Osteoblast (primary cell): Measurements from ENCODE around the gene EHHADH. TPM values are rescaled to one million over a fixed set of nuclear protein-coding genes. Genes with fewer than 3 reads are reported as not detected.
"Not testable (repeated sequence)": the region's sequence is repeated elsewhere in the genome, so short reads cannot be mapped to it uniquely, and the experiment has no call there.

Experiments used
- DNase-seq: peaks from one replicate; pipeline ENCODE4 v3.0.0; 2011; ENCODE audit warnings: low spot score, mixed read lengths; ENCODE audit not compliant: insufficient read length; ENCODE audit errors: missing footprints
- H2AFZ ChIP-seq: 2 replicates; pipeline ENCODE4 v1.6.0; 2011; ENCODE audit warnings: mild to moderate bottlenecking, low read length
- H3K27ac ChIP-seq: 2 replicates; pipeline ENCODE4 v1.5.1; 2011; ENCODE audit warnings: mild to moderate bottlenecking, low read depth, low read length, moderate library complexity
- H3K27me3 ChIP-seq: 2 replicates; pipeline ENCODE4 v1.6.0; 2012; ENCODE audit warnings: mild to moderate bottlenecking, control low read depth, inconsistent platforms, low read length, moderate library complexity; ENCODE audit not compliant: insufficient read depth
- H3K36me3 ChIP-seq: 2 replicates; pipeline ENCODE4 v1.5.1; 2011; ENCODE audit warnings: mild to moderate bottlenecking, low read length, control low read depth, moderate library complexity; ENCODE audit not compliant: insufficient read depth
- H3K4me1 ChIP-seq: 2 replicates; pipeline ENCODE4 v1.5.1; 2011; ENCODE audit warnings: mild to moderate bottlenecking, low read length, control low read depth, moderate library complexity; ENCODE audit not compliant: insufficient read depth
- H3K4me2 ChIP-seq: 2 replicates; pipeline ENCODE4 v1.6.0; 2011; ENCODE audit warnings: mild to moderate bottlenecking, low read length; ENCODE audit not compliant: insufficient read depth
- H3K4me3 ChIP-seq: fragments of 200-600 bp; sonication (generic); 3 replicates; pipeline ENCODE4 v1.5.1; 2012; ENCODE audit warnings: mild to moderate bottlenecking, low read length, inconsistent platforms; ENCODE audit not compliant: insufficient read depth
- H3K79me2 ChIP-seq: 2 replicates; pipeline ENCODE4 v1.6.0; 2012; ENCODE audit warnings: mild to moderate bottlenecking, low read length, control low read depth, inconsistent platforms; ENCODE audit not compliant: insufficient read depth
- H3K9me3 ChIP-seq: 2 replicates; pipeline ENCODE4 v1.5.1; 2011; ENCODE audit warnings: low read depth, low read length, control low read depth
- H4K20me1 ChIP-seq: 2 replicates; pipeline ENCODE4 v1.6.0; 2012; ENCODE audit warnings: mild to moderate bottlenecking, low read length, control low read depth; ENCODE audit not compliant: insufficient read depth
- CTCF ChIP-seq: IDR thresholded peaks from 2 replicates; pipeline ENCODE4 v1.5.1; 2011; ENCODE audit warnings: mild to moderate bottlenecking, low read depth, low read length, moderate library complexity; ENCODE audit errors: extremely low read depth
- total RNA-seq: library from RNA; depleted of rRNA; stranded (reverse); fragments of >200 nt; gene quantifications from 2 replicates; pipeline ENCODE4 v1.2.3, GENCODE V29; 2012

The EHHADH gene
- total RNA-seq, 1 donor = 4.0 TPM

- Histone ChIP-seq H2AFZ (no peak overlapping the region), H3K4me2 (no peak overlapping the region), H4K20me1 (no peaks in the 10 kb centered on the region), H3K27me3 (no peaks in the 10 kb centered on the region), H3K36me3 (no peaks in the 10 kb centered on the region), H3K27ac (no peak overlapping the region), H3K4me3 (no peak overlapping the region), H3K9me3 (no peaks in the 10 kb centered on the region), H3K4me1 (no peaks in the 10 kb centered on the region), H3K79me2 (no peaks in the 10 kb centered on the region)
- no peak for DNase-seq
- TF ChIP-seq CTCF = no peak
These were observed 16.9 kb downstream of the EHHADH start for GRCh38 chr3:185236969-185237368.

- Histone ChIP-seq H3K27me3 (no peaks in the 10 kb centered on the region), H3K9me3 (no peaks in the 10 kb centered on the region), H3K36me3 (no peaks in the 10 kb centered on the region), H3K79me2 (no peaks in the 10 kb centered on the region), H3K4me2 (no peak overlapping the region), H3K4me3 (no peak overlapping the region), H2AFZ (no peak overlapping the region), H4K20me1 (no peaks in the 10 kb centered on the region), H3K27ac (no peak overlapping the region), H3K4me1 (no peaks in the 10 kb centered on the region)
- TF ChIP-seq CTCF = no peak
- DNase-seq = no peak
These were observed 20.5 kb downstream of the EHHADH start for GRCh38 chr3:185233328-185233727.

GRCh38 chr3:185226526-185226925 is 27.3 kb downstream of the EHHADH start:
- peaks cover 15% of the 10 kb centered on the region for H3K4me1 ChIP-seq
- H3K27me3 ChIP-seq, H3K36me3 ChIP-seq, H3K4me3 ChIP-seq, DNase-seq, H4K20me1 ChIP-seq, H2AFZ ChIP-seq, H3K9me3 ChIP-seq, H3K27ac ChIP-seq, H3K4me2 ChIP-seq, H3K79me2 ChIP-seq: not testable (repeated sequence)

- TF ChIP-seq CTCF = no peak
- no peaks in the 10 kb centered on the region for H4K20me1 ChIP-seq
These were observed 28.3 kb downstream of the EHHADH start for GRCh38 chr3:185225523-185225922.

More at GRCh38 chr3:185225523-185225922, 28.3 kb downstream of the EHHADH start:
- H3K4me1 ChIP-seq = peaks cover 15% of the 10 kb centered on the region
- no peaks in the 10 kb centered on the region for H3K36me3 ChIP-seq
- DNase-seq = peak; percentile 88
- peak overlapping the region; percentile 56 for H2AFZ ChIP-seq
- H3K4me2 ChIP-seq = peak overlapping the region; percentile 19
- peak overlapping the region; percentile 25 for H3K27ac ChIP-seq
- no peaks in the 10 kb centered on the region for H3K27me3 ChIP-seq
- no peaks in the 10 kb centered on the region for H3K9me3 ChIP-seq
- no peak overlapping the region for H3K4me3 ChIP-seq
- H3K79me2 ChIP-seq = no peaks in the 10 kb centered on the region
